GM18505 (cell line): ENCODE data around the gene EFHD2.
"Not testable (repeated sequence)": the region's sequence is repeated elsewhere in the genome, so short reads cannot be mapped to it uniquely, and the experiment has no call there.

Source experiments
- ATAC-seq: cut with Tn5 transposase; IDR thresholded peaks from one replicate; pipeline ENCODE4 v1.9.1; 2021; ENCODE audit not compliant: unreplicated experiment
- POLR2A ChIP-seq: IDR thresholded peaks from 4 replicates; pipeline ENCODE4 v1.6.1; 2011; ENCODE audit warnings: borderline replicate concordance; ENCODE audit not compliant: insufficient read depth, insufficient read length; ENCODE audit errors: extremely low read depth

EFHD2 gene

GRCh38 chr1:15454256-15454655 lies 44.6 kb downstream of the EFHD2 start:
- no peak for ATAC-seq
- TF ChIP-seq POLR2A = no peak

- ATAC-seq = no peak
- no peak for TF ChIP-seq POLR2A
Observed at GRCh38 chr1:15455522-15455921, 45.8 kb downstream of the EFHD2 start.

DNA sequence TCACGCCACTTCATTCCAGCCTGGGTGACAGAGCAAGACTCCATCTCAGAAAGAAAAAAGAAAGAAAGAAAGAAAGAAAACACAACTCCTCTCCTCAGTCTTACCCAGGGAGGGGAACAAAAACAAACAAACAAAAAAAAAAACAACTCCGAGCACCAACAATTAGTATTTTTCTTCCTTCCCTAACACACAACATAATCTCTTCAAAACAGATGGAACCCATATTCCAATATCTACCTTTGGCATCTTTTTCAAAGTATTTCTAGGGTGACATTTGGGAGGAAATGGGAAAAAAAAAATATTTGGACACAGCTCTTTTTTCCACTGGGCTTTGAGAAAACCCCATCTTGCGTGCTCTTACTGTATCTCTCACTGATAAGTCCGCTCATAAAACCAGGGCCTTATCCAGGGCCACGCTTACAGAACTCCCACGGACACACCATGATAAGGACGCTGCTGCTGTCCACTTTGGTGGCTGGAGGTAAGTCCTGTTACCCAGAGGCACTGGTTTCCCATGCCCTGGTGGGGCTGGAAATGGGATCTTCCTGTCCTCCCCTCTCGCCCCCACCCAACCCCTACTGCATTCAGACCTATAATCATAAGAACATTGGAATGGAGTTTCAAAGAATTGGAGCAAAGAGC lies 46.7 kb downstream of the EFHD2 start, which contains the start of gene CELA2A:
Gene CELA2A, plus strand, starts transcription at position 420 of the 642 bp plus-strand sequence. Its CDS starts 22 bp downstream, at position 442.
- no peak for ATAC-seq
- no peak for TF ChIP-seq POLR2A

DNA sequence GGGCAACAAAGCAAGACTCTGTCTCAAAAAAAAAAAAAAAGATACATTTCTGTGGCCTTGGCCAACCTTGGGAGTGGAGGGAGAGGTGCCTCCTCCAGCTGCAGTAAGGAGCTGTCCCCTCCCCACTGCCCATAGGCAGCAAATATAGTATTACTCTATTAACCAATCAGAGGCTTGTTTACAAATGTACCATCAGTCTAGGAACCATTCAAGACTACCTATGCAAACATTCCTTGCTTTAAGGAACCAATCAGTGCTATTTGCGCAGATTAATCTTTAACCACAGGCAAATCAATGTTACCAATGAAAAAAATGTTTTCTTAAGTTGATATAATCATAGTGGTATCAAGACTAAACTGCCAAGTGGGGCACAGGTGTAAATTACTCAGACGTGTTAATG lies 47.9 kb downstream of the EFHD2 start:
- no peak for ATAC-seq
- no peak for TF ChIP-seq POLR2A

- not testable (repeated sequence) for ATAC-seq
Observed at GRCh38 chr1:15458388-15458787, 48.7 kb downstream of the EFHD2 start.

DNA sequence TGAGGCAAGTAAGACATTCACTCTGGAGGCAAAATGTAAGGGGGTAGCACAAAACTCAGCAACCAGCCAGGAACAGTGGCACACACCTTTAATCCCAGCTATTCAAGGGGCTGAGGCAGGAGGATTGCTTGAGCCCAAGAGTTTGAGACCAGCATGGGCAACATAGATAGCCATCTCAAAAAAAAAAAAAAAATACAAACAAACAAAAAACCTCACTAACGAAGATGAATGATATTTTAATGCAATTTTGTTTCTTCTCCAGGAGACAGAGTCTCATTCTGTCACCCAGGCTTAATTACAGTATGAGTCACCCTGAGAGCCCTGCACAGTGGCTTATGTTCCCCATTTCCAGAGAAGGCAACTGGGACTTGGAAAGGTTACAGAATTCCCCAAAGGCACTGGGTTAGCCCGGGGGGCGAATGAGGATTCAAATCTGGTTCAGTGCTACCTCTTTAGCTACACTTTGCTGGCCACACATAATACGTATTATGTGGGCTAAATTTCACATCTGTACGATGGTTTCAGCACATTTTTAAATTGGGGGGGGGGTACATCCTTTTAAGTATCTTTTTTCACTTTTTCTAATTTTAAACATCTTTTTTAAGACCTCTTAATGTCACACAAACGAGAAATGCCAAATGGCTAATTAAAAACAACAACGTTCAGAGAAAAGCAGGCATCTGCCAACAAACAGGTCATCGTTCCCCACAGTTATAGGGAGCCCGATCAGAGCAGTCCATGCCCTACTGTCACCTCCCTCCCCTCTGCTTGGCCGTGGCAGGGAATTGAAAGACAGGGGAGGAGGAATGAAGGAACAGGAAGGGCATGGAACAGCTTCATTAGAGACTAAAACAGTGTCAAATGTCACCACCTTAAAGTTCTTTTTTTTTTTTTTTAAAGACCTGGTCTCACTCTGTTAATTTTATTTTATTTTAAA lies 50.4 kb downstream of the EFHD2 start:
- TF ChIP-seq POLR2A = no peak
- ATAC-seq = no peak

- no peak for ATAC-seq
- no peak for TF ChIP-seq POLR2A
Observed at GRCh38 chr1:15460708-15461095, 51.0 kb downstream of the EFHD2 start.

- ATAC-seq = not testable (repeated sequence)
Observed at GRCh38 chr1:15463064-15463800, 53.5 kb downstream of the EFHD2 start.

GRCh38 chr1:15463926-15464322 lies 54.2 kb downstream of the EFHD2 start:
- not testable (repeated sequence) for ATAC-seq

DNA sequence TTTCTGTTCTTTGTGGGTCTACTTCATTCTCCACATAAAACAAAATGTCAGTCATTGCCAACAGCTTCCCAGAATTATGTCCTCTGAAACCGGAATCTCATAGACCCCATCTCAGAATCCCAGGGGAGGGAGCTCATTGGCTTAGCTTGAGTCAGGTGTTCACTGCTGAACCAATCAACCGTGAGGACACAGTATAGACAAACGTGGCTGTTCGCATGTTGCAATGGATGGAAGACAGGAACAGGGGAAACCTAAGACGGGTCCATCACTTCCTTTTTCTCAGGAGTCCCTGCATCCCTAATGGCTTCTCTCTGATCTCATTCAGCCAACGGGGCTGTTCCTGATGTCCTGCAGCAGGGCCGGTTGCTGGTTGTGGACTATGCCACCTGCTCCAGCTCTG lies 56.0 kb downstream of the EFHD2 start:
- no peak for TF ChIP-seq POLR2A
- no peak for ATAC-seq

GRCh38 chr1:15466955-15467625 lies 57.4 kb downstream of the EFHD2 start:
- not testable (repeated sequence) for ATAC-seq

DNA sequence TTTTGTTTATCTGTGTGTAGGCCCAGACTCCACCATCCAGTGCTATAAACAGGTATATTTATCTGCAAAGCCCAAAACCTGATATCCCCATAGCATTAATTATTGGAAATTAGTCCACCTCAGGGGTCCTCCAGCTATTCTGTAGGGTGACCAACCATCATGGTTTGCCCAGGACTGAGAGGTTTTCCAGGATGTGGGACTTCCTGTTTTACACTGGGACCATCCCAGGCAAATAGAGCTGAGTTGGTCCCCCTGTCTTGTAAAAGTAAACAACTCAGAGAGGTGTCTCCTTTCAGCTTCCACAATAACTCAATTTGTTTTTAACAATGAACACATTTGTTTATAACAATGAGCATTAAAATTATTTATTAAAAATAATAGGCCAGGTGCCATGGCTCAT lies 58.5 kb downstream of the EFHD2 start:
- no peak for ATAC-seq
- TF ChIP-seq POLR2A = no peak

DNA sequence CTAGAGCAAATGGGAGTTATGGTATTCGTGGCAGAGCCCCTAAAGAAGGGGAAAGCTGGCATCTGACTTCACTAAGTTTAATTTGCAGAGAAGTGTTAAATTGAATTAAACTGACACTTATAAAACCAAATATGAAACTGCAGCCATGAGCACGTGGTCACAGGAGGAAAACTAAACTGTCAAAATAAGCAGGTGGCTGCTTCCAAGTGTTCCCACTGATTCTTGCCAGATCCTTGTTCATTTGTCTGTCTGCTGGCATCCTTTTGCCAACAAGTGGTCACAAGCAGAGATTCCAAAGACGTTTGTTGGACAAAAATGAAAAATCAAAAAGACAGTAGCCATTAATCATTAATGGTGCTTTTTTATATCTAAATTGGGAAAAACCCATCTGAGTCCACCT lies 59.7 kb downstream of the EFHD2 start:
- no peak for ATAC-seq
- TF ChIP-seq POLR2A = no peak

DNA sequence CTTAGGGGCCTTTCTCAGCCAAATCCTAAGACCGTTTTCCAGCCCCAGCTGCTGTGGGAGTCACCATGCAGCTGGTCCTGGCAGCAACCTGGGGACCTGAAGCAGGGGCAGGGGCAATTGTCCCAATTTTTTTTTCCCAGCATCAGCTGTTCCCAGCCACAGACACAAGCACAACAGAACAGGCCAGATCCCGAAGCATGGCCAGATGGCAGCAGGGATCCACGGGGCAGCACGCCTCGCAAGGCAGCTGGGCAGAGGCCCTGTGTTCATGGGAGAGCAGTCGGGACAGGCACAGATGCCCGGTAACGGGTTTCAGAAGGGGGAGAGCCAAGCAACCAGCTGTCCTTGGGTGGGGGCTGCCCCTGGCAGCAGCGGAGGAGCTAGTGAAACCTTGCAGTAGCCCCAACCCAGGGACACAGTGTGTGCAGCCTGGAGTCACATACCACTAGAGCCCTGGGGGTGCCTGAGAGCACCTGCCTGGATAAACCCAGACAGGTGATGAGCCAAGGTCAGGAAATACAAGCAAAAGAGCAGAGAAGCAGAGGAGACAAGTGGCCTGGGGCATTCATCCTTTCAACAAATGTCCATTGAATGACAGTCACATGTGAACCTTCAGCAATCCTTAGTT lies 60.2 kb downstream of the EFHD2 start:
- ATAC-seq = not testable (repeated sequence)

DNA sequence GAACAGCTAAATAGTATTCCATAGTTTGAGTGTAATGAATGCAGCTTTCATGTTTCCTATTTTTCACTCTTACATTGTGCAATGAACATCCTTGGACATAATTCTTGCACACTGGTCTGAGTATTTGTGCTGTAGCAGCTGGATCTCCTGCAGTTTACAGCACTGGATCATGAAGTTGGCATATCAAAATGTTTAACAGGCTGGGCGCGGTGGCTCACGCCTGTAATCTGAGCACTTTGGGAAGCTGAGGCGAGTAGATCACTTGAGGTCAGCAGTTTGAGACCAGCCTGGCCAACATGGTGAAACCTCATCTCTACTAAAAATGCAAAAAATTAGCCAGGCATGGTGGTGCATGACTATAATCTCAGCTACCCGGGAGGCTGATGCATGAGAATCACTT lies 61.4 kb downstream of the EFHD2 start:
- ATAC-seq = not testable (repeated sequence)

DNA sequence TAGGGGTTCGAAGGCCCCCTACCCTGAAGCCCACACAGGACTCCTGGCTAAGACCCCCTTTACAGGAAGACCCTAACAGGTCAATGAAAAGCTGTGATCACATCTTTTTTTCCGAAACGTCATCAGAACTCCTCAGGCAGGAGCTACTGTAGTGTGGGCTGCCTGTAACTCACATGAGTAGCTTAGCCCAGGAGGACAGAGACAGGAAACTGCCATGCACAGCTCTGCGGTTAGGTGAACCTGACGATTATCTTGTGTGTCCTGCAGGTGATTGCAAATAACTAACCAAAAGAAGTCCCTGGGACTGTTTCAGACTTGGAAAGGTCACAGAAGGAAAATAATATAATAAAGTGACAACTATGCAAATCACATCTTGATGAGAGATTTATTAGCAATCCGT lies 62.0 kb downstream of the EFHD2 start:
- ATAC-seq = not testable (repeated sequence)
